Amniotic epithelial cell (primary cell): ENCODE results near the gene FXYD7.
A peak's percentile ranks its signal among the peaks of the same experiment; 100 is the strongest.
"Not testable (repeated sequence)": the region's sequence is repeated elsewhere in the genome, so short reads cannot be mapped to it uniquely, and the experiment has no call there.

Experiments
- DNase-seq: peaks from one replicate; pipeline ENCODE4 v3.0.0-alpha.2; 2010; ENCODE audit warnings: low read depth

FXYD7 gene, protein sequence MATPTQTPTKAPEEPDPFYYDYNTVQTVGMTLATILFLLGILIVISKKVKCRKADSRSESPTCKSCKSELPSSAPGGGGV

DNA sequence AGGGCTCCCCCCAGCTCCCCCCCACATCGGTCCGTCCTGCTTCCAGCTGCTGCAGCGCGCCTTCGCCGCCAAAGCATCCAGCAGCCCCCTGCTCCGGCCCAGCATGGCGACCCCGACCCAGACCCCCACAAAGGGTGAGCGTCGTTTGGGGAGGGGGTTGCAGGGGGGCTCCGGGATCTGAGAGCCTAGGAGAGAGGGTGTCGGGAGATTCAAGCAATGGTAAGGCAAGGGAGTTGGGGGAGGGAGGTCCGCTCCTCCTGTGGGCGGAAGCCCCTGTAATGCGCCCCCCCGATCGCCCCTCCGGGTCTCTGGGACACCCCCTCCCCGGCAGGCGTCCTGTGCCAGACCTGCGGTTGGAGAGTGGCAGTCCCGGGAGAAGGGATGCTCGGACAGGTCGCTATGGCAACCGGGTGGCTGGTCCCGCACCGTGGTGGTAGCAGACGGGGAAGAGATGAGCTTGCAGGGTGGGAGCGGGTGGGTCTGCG, at the start of gene FXYD7:
Gene FXYD7, plus strand, starts transcription at position 25 of the 485 bp plus-strand sequence. Its CDS starts 79 bp downstream, at position 104.
- DNase-seq: no peak

DNA sequence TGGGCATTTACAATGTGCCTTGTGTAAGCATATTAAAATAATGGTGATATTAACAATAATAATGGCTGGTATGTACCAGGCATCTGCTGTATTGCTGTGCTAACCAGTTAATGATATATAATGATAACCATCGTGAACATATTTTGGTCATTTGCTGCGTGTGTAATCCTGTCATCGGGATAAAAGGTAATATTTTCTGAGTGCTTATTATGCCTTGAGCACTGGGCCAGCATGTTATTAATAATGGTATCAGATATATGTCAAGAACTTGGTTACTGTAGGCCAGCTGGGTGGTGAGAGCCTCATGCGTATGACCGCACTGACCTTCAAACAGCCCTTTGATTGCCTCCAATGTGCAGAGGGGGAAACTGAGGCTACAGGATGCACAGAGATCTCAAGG, 49.6 kb upstream of the FXYD7 start:
- DNase-seq: no peak

DNA sequence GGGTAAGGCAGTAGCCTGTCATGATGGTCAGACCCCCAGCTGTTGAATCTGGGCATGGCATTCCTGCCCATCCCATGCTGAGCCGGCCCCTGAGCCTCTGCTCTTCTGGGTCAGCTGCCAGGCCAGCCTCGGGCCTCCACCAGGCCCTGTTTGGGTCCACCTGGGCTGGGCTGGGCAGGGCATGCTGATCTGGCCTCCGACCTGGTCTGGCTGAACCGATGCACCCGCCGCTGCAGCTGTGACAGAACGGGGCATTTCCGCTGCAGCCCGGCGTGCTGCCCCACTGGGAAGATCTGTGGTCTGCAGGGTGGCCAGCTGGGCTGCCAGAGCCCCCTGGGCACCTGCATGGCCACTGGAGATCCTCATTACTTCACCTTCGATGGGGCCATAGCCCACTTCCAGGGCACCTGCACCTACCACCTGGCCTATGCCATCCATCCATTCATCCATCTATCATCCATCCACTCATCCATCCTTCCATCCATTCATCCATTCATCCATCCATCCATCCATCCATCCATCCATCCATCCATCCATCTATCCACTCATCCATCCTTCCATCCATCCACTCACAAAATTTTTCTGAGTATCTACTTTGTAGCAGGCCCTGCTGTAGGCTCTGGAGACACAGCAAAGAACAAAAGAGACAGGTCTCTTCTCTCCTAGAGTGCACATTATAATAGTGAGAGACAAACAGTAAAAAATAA, 49.0 kb upstream of the FXYD7 start:
- DNase-seq: no peak

DNA sequence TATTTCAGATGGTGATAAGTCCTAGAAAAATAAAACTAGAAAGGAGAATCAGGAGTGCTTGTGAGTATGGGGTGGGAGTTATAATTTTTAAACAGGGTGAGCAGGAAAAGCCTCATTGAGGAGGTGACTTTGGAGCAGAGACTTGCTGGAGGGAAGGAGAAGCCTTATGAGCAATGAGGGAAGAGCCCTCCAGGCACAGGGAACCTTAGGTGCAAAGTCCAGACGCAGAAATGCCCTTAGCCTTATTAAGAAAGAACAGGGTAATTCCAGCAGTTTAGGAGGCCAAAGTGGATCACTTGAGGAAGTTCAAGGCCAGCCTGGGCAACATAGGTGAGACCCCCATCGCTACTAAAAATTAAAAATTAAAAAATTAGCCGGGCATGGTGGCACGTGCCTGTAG, 48.4 kb upstream of the FXYD7 start:
- DNase-seq: no peak

DNA sequence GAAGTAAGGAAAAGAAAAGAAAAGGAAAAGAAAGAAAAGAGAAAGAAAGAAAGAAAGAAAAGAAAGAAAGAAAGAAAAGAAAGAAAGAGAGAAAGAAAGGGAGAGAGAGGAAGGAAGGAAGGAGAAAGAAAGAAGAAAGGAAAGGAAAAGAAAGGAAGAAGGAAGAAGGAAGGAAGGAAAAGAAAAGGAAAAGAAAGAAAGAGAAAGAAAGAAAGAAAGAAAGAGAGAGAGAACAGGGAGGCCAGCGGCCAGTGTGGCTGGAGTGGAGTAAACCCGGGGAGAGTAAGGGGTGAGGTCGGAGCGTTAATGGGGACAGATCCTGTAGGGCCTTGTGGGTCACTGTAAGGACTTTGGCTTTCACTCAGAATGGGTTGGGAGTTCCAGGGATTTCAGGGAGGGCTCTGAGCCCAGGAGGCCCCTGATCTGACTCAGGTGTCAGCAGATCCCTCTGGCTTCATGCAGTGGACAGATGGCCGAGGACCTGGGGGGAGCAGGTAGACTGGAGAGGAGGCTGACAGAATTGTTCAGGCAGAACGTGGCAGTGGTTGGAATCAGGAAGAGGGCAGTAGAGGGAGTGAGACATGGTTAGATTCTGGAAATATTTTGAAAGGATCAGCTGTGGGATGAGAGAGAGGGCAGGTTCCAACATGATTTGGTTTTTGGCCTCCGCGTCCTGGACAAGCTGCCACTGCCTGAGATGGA, 47.2 kb upstream of the FXYD7 start:
- DNase-seq: no peak

DNA sequence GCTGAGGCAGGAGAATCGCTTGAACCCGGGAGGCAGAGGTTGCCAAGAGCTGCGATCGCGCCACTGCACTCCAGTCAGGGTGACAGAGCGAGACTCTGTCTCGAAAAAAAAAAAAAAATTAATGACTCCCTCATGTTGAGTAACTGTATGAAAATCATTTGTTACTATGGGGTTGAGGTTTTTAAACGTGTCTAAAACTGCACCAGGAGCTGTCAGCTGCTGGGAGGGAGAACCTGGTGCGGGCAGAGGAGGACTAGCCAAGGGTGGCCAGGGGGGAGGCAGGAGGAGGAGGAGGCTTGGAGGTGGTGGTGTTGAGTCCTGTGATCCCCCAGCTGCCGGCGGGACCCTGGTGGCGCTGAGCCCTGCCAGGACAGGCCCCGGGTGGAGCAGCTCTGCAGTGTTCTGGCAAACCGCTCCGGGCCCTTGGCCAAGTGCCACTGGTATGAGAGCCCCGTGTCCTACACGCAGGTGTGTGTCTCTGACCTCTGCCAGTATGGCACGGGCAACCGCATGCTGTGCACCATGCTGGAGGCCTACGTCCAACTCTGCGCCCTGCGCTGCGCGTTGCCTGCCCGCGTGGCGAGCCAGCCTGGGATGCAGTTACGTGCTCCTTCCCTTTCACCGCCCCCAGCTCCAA, 44.5 kb upstream of the FXYD7 start:
- no peak for DNase-seq

DNA sequence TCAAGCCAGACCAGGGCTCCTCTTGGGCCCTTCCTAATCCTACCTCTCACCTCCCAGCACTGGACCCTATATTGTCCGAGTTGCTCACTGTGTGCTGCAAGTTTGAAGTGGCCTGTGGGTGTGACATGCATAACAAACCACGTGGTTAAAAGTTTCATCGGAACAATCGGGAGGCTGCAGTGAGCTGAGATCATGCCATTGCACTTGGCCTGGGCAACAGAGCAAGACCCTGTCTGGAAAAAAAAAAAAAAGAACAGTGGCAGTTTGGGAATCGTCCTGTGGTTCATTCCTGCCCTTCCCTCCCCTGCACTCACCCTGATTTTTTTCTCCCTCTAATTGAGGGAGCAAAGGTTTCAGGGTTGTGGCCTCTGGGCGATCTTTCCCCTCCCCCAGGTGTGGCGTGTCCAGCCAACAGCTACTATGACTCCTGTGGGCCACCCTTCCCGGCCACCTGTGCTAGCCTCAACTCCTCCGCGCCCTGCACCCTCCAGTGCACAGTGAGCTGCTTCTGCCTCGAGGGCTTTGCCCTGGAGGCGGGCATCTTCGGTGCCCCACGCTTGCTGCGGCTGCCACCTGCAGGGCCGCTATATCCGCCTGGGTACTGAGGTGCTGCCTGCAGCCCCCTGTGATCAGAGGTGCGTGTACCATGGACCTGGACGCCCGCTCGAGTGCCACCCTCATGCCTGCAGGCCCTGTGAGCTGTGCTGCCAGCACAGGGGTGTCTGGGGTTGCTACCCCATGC, 43.7 kb upstream of the FXYD7 start:
- DNase-seq: no peak

DNA sequence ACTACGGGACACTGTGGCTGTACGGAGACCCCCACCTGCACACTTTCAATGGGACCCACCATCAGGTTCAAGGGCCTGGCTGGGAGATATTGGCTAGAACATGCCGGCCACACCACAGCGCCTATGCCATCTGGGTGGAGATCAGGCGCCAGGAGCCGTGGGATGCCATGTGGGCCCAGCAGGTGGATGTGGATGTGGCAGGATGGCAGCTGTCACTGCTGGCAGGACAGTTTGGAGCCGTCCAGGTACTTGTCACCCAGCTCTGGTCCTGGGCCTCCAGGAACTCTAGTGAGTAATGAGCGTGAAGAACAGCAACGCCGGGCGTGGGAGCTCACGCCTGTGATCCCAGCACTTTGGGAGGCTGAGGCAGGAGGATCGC, 43.2 kb upstream of the FXYD7 start:
- DNase-seq: no peak

DNA sequence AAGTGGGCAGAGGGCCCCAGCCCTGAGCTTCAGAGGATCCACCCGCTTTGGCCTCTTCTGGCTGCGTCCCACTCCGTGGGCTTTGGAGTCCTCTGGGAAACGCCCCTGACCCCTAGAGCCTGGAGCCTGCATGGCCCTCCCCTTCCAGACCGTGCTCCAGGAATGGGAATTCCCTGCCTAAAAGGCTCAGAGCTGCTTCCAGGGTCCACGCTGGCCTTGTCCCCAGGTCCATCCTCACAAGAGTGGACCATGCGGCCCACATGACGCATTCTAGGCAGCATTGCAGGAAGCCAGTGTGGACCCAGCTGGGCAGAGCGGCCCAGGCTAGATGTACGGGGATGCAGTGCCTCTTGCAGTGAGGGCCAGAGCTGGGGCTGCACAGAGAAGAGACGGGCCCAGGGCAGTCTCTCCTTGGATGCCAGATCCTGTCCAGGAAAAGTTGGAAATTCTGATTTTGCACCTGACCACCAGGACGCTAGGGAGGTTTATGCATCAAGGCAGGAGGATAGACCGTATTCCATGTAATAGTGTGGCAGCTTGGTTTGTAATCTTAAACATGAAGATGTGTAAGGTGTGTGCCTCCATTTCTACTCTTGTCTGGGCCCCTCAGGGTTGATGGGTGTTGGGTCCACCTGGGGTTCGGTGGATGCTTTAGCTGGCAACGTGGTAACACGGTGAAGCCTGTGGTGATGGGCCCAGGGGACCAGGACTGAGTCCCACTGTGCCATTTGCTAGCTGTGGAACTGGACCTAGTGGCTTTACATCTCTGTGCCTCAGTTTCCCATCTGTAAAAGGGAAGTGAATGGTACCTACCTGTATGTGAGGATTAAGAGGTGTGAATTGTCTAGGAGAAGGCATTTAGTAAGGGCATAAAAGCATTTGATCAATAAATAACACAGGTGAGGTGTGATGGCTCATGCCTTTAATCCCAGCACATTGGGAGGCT, 42.2 kb upstream of the FXYD7 start:
- DNase-seq: no peak

DNA sequence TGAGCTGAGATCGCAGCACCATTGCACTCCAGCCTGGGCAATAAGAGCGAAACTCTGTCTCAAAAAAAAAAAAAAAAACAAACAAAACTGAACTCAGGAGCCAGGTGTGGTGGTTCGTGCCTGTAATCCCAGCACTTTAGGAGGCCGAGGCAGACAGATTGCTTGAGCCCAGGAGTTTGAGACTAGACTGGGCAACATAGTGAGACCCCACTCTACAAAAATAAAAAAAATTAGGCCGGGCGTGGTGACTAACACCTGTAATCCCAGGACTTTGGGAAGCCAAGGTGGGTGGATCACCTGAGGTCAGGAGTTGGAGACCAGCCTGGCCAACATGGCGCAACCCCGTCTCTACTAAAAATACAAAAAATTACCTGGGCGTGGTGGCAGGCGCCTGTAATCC, 41.1 kb upstream of the FXYD7 start:
- DNase-seq: not testable (repeated sequence)

DNA sequence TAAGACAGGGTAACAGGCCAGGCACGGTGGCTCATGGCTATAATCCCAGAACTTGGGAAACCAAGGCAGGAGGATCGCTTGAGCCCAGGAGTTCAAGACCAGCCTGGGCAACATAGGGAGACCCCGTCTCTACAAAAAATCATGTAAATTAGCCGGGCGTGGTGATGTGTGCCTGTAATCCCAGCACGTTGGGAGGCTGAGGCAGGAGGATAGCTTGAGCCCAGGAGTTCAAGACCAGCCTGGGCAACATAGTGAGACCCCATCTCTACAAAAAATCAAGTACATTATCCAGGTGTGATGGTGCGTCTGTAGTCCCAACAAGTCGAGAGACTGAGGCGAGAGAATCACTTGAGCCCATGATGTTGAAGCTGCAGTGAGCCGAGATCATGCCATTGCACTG, 39.4 kb upstream of the FXYD7 start:
- DNase-seq: not testable (repeated sequence)

DNA sequence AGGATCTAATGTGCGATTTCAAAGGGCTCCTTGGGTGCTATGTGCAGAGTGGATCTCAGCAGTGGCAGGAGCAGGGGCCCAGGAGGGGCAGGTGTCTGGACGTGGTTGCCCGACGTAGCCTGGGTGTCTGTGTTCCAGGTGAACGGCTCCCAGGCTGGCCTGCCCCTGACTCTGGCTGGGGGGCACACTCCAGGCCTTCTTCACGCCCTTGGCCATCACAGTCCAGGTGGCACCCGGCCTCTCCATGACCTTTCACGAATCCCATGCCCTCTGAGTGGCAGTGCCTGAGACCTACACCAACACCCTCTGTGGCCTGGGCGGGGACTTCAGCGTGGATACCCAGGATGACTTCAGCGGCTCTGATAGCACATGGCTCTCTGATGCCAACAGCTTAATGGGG, 38.7 kb upstream of the FXYD7 start:
- DNase-seq: no peak

DNA sequence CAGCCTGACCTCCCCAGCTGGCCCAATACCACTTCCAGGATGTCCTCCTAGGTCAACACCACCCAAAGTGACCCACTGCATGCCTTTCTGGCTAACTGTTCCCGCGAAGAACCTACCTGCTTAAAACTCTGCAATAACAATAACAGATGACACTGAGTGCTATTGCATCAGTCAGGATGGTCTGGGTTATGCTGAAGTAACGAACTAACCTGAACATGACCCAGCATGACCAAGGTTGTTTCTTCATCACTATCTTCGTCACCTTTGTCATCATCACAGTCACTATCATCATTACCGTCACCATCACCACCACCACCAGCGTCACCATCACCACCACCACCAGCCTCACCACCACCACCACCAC, 38.0 kb upstream of the FXYD7 start:
- DNase-seq: no peak

DNA sequence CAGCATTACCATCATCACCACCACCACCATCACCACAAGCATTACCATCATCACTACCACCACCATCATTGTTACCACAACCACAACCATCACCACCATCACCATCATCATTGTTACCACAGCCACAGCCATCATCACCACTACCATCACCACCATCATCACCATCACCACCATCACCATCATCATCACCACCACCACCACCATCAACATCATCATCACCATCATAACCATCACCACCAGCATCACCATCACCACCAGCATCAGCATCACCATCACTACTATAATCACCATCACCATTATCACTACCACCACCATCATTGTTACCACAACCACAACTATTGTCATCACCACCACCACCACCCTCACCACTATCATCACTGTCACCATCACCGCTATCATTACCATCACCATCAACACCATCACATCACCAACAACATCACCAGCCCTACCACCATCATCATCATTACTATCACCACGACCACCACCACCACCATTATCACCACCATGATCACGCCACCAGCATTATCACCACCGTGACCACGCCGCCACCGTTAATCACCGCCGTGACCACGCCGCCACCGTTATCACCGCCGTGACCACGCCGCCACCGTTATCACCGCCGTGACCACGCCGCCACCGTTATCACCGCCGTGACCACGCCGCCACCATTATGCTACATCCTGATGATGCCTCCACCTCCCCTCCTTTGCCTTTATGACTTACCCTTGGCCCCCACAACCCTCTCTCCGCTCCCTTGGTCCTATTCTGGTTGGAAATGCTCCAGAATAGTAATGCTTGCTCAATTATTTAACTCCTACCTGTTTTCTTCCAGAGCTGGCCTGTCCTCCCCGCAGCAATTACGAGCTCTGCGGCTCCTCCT, 37.4 kb upstream of the FXYD7 start:
- DNase-seq: no peak

DNA sequence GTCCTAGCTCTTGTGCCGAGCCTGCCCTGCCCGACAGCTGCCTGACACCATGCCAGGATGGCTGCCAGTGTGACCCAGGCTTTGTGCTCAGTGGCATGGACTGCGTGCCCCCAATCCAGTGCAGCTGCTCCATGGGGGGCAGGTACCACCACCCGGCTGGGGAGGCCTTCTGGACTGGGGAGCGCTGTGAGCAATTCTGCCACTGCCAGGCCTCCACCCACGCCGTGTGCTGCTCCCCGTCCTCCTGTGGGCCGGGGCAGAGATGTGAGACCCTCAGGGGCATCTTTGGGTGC, 36.8 kb upstream of the FXYD7 start:
- DNase-seq: no peak

DNA sequence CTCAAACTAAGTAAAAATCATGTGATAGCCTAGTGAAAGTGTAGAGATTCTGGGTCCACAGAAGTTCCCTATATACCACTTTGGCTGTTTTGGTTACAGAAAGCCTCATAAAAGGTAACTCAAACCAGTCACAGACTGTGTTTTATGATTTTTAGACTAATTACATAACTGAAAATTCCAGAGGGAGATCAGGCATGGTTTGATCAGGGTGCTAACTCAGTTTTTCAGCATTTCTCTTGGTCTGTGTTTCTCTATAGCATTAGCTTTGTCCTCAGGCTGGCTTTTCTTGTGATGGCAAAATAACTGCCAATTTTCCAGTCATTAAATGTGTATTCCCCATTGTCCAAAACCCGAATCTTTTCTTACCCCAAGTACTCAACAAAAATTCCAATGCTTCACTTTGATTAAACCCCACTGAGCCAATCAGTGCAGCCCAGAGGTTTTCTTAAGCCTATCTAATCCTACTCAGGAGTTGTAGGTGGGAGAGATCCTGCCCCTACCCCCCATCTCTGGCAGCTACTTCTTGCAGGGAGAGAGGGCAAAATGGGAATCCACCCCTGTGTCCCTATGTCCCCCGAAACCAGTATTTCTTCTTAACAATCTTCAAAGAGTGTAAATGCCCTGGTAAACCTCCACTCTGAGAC, 36.0 kb upstream of the FXYD7 start:
- no peak for DNase-seq

DNA sequence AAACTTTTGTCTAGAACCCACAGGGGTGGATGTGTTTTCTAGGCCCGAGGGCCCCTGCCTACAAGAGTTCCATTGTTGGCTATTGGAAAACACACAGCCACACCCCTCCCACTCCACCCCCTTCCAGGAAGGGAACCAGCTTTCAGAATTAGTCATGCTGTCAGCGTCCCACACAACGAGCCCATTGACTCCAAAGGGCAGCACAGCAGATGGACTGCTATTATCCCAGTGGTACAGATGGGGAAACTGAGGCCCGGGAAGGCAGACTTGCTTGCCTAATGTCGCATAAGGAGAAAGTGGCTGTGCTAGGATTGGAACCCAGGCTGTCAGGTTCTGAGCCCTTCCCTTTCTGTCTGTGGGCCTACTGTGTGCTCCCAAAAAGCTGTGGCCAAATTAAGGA, 35.5 kb upstream of the FXYD7 start:
- DNase-seq: peak; percentile 12

DNA sequence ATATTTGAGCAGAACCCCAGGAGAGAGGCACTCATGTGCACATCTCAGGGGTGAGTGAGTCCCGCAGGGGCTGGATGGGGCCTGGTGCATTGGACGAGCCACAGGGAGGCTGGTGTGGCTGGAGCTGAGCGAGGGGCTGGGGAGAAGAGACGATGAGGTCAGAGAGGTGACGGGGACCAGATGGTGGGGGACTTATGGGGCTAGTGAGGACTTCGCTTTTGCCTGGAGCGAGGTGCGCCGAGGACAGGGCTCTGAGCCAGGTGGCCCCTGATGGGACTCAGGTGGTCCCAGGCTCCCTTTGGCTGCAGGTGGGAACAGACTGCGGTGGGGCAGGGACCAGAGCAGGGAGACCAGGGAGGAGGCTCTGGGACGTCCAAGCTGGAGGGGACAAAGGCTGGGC, 34.3 kb upstream of the FXYD7 start:
- no peak for DNase-seq

DNA sequence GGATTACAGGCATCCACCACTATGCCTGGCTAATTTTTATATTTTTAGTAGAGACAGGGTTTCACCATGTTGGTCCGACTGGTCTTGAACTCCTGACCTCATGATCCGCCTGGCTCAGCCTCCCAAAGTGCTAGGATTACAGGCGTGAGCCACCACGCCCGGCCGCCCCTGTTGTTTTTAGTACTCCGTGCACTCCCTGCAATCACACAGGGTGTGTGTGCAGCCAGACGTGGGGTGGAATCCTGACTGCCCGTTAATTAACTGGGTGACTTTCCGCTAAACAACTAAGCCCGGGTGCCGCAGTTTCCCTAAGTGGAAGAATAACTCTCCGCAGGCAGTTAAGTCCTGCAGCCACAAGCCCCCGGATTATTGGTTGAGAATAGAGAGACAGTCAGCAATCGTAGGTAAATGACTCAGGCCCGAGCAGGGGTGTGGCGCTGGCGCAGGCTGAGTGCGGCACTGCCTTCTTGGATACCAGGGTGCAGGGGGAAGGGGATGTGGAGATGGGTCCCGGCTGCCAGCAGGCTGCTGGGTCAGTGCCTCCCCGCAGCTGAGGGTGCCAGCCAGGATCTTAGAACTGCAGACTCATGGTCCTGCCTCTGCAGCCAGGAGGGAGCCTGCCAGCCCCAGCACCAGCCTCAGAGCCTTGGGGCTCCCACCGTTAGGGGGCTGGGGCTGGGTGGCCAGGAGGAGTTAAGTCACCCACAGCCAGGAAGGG, 33.5 kb upstream of the FXYD7 start:
- no peak for DNase-seq
